SK-N-SH (cell line): Measurements from ENCODE around the gene EHD3. TPM values are rescaled to one million over a fixed set of nuclear protein-coding genes. Genes with fewer than 3 reads are reported as not detected.

ENCODE experiments used
- CTCF ChIA-PET: fragments of 300-600, 350-600 bp; formaldehyde crosslinking; extraction: SDS; loops from one replicate; lab custom pipeline; 2021; lab: Yijun Ruan, JAX
- POLR2A ChIA-PET: fragments of 350-600 bp; sonication (Branson Sonifier 250); formaldehyde crosslinking; extraction: SDS; loops from one replicate; lab custom pipeline; 2020; ENCODE audit warnings: antibody characterized with exemption, inconsistent platforms; lab: Yijun Ruan, JAX
- DNase-seq: peaks from one replicate; pipeline ENCODE4 v3.0.0; 2012
- H2AFZ ChIP-seq: fragments of 200-600 bp; sonication (generic); 2 replicates; pipeline ENCODE4 v1.8.1; 2016; ENCODE audit warnings: antibody characterized with exemption, mild to moderate bottlenecking, low read depth
- H3F3A ChIP-seq: fragments of 200-600 bp; sonication (generic); replicated peaks from 2 replicates; pipeline ENCODE3; 2016; ENCODE audit warnings: antibody characterized with exemption, mild to moderate bottlenecking; ENCODE audit not compliant: insufficient read depth
- H3K27ac ChIP-seq, 2 experiments: fragments of 200-500 bp in 1 of 2; fragments of 200-600 bp in 1 of 2; sonication (Bioruptor generic) in 1 of 2; sonication (generic), shearing (Covaris generic) in 1 of 2; 2 replicates each; pipeline versions ENCODE4 v1.5.1 to v1.6.1; 2014 to 2016; ENCODE audit warnings: low read depth in 2 of 2, inconsistent platforms in 1 of 2, low read length in 1 of 2, mild to moderate bottlenecking in 1 of 2, mixed read lengths in 1 of 2
- H3K27me3 ChIP-seq: fragments of 200-600 bp; sonication (generic), shearing (Covaris generic); 2 replicates; pipeline ENCODE4 v1.6.1; 2016; ENCODE audit warnings: mixed run types; ENCODE audit not compliant: insufficient read depth
- H3K36me3 ChIP-seq, 2 experiments: fragments of 200-500 bp in 1 of 2; fragments of 200-600 bp in 1 of 2; sonication (Bioruptor generic) in 1 of 2; sonication (generic) in 1 of 2; replicated peaks in 1 of 2; 2 replicates each; pipeline versions ENCODE3 to v1.5.1; 2014 to 2016; ENCODE audit warnings: low read length in 1 of 2, mild to moderate bottlenecking in 1 of 2; ENCODE audit not compliant: insufficient read depth in 2 of 2, control insufficient read depth in 1 of 2
- H3K4me1 ChIP-seq, 2 experiments: fragments of 200-500 bp in 1 of 2; fragments of 200-600 bp in 1 of 2; sonication (Bioruptor generic) in 1 of 2; sonication (generic), shearing (Covaris generic) in 1 of 2; 2 replicates each; pipeline versions ENCODE4 v1.5.1 to v1.6.1; 2014 to 2016; ENCODE audit warnings: low read depth in 1 of 2, low read length in 1 of 2, mixed run types in 1 of 2; ENCODE audit not compliant: insufficient read depth in 2 of 2, control insufficient read depth in 1 of 2
- H3K4me2 ChIP-seq: fragments of 200-600 bp; sonication (generic), shearing (Covaris generic); 2 replicates; pipeline ENCODE4 v1.6.1; 2017; ENCODE audit warnings: mixed run types
- H3K4me3 ChIP-seq, 2 experiments: fragments of 200-500 bp in 1 of 2; fragments of 200-600 bp in 1 of 2; sonication (Bioruptor generic) in 1 of 2; sonication (generic), shearing (Covaris generic) in 1 of 2; 2 replicates each; pipeline versions ENCODE4 v1.5.1 to v1.8.1; 2014 to 2016; ENCODE audit warnings: low read depth in 2 of 2, inconsistent platforms in 1 of 2, low read length in 1 of 2, mild to moderate bottlenecking in 1 of 2, mixed read lengths in 1 of 2, moderate library complexity in 1 of 2
- H3K79me2 ChIP-seq: fragments of 200-600 bp; sonication (generic); 2 replicates; pipeline ENCODE4 v1.8.1; 2017; ENCODE audit warnings: mild to moderate bottlenecking; ENCODE audit not compliant: insufficient read depth
- H3K9ac ChIP-seq: fragments of 200-600 bp; sonication (generic); 2 replicates; pipeline ENCODE4 v1.6.1; 2017; ENCODE audit warnings: mixed run types
- H3K9me2 ChIP-seq: fragments of 200-600 bp; sonication (generic); 2 replicates; pipeline ENCODE4 v1.6.1; 2017; ENCODE audit warnings: mixed run types
- H3K9me3 ChIP-seq: fragments of 200-600 bp; sonication (generic); 2 replicates; pipeline ENCODE4 v1.6.1; 2017; ENCODE audit warnings: mixed run types, mild to moderate bottlenecking, moderate library complexity
- H4K20me1 ChIP-seq: fragments of 200-600 bp; sonication (generic); 2 replicates; pipeline ENCODE4 v1.6.1; 2017; ENCODE audit warnings: mild to moderate bottlenecking, mixed run types; ENCODE audit not compliant: insufficient read depth
- ELF1 ChIP-seq: IDR thresholded peaks from 2 replicates; pipeline ENCODE4 v1.4.0; 2012
- EP300 ChIP-seq, 2 experiments: IDR thresholded peaks; 2 replicates each; pipeline versions ENCODE4 v1.4.0 to v1.6.1; 2012; ENCODE audit warnings: borderline replicate concordance in 1 of 2, low read depth in 1 of 2, low read length in 1 of 2
- EZH2phosphoT487 ChIP-seq: fragments of 200-600 bp; sonication (generic); IDR thresholded peaks from 2 replicates; pipeline ENCODE4 v1.6.1; 2017; ENCODE audit warnings: low read depth, mixed run types, mild to moderate bottlenecking, antibody characterized with exemption, moderate library complexity, borderline replicate concordance
- GABPA ChIP-seq: IDR thresholded peaks from 2 replicates; pipeline ENCODE4 v1.4.0; 2012; ENCODE audit warnings: low read depth, mild to moderate bottlenecking
- JUND ChIP-seq: IDR thresholded peaks from 2 replicates; pipeline ENCODE4 v1.4.0; 2012
- MXI1 ChIP-seq: IDR thresholded peaks from 2 replicates; pipeline ENCODE4 v1.6.1; 2012; ENCODE audit warnings: mild to moderate bottlenecking, low read depth, low read length, improper control_type of control experiment
- RFX5 ChIP-seq: IDR thresholded peaks from 2 replicates; pipeline ENCODE4 v1.6.1; 2012; ENCODE audit warnings: mild to moderate bottlenecking, improper control_type of control experiment, low read length
- RXRA ChIP-seq: IDR thresholded peaks from 2 replicates; pipeline ENCODE4 v1.4.0; 2012; ENCODE audit warnings: low read depth, mild to moderate bottlenecking, borderline replicate concordance
- WGBS: methylation state at CpG from one replicate; pipeline ENCODE4 v1.1.6; 2017; ENCODE audit warnings: low lambda C conversion rate; 5-methylcytosine and 5-hydroxymethylcytosine counted together
- polyA plus RNA-seq, 3 experiments: library from polyadenylated mRNA; depleted of rRNA; stranded (reverse); fragments of >200 nt; gene quantifications; 2 replicates each; pipeline ENCODE4 v1.2.3, GENCODE V29; 2012
- TF ChIP-seq, protein P1 (sequence below): IDR thresholded peaks from 2 replicates; pipeline ENCODE4 v1.4.0; 2012; ENCODE audit warnings: low read depth, borderline replicate concordance
- TF ChIP-seq, protein P2 (sequence below): IDR thresholded peaks from 2 replicates; pipeline ENCODE4 v1.6.1; 2012; ENCODE audit warnings: mild to moderate bottlenecking, low read depth, low read length, moderate library complexity
- TF ChIP-seq, protein P3 (sequence below): IDR thresholded peaks from 2 replicates; pipeline ENCODE4; 2012
- TF ChIP-seq, protein P4 (sequence below): fragments of 150-350 bp; IDR thresholded peaks from 2 replicates; pipeline ENCODE4 v1.6.1; 2017; ENCODE audit warnings: antibody characterized with exemption, low read length, low read depth, borderline replicate concordance
- TF ChIP-seq, protein P5 (sequence below): fragments of 150-350 bp; IDR thresholded peaks from 2 replicates; pipeline ENCODE4 v1.6.1; 2016; ENCODE audit warnings: mild to moderate bottlenecking, low read depth, low read length
- TF ChIP-seq, protein P6 (sequence below): IDR thresholded peaks from 2 replicates; pipeline ENCODE4 v1.4.0; 2012; ENCODE audit warnings: low read depth

The EHD3 gene
- polyA plus RNA-seq, 1 of the 3 experiments (the other 2 are of a cell fraction), result 45.4 TPM

DNA sequence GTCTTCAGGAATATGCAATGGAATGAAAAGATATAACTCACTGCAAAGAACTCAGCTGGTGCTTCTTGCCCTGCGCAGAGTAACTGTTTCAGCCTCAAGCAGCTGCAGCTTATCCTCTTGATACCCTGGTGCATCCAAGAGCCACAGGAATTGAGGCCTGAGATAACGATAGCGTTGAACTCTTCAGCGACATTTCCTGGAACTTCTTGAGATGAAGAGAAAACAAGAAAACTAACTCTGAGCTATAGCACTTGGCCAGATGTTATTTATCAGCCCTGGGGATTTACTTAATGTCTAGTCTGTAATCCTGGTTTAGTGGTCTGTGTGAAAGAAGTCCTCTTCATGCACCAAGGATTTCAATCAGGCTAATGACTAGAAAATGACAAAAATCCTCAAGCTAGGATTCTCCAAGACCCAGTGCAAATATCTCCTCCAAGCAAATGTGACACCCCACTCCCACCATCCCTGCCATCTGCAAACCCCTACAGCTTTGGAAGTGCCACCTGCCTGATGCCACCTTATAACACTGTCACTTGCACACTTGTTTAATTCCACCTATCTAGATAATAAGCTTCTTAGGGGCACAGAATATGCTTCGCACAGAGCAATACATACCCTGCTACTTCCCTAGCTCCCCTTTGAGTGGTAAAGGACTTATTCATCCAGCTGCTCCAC, 40.6 kb downstream of the EHD3 start (continued):
- TF ChIP-seq RFX5, result no peak

DNA sequence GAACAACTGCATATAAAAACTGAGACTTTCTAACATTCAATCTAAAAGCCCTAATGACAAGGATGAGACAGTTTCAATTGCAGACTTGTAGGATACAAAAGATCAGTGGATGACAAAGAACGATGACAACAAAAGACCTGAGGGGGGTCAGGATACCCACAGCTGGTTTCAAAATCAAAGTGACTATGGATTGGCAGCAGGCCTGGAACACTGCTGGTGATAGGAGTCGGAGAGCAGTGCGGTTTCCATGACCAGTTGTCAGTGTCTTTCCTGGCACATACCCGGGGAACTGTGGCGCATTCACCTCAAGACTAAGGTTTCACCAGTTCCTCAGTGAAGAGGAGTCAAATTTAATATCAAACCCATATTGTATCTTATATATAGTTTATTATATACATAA, 42.0 kb downstream of the EHD3 start:
- ChIA-PET POLR2A (no interaction called here), CTCF (interaction anchor here (0.9 to 1.8 kb wide), 4 partner anchors 9 to 58 kb away, joined by 3 to 9 read pairs (median 6); partner anchors contain the start of gene EHD3)
- no peak for TF ChIP-seq RXRA
- TF ChIP-seq, protein P1, sequence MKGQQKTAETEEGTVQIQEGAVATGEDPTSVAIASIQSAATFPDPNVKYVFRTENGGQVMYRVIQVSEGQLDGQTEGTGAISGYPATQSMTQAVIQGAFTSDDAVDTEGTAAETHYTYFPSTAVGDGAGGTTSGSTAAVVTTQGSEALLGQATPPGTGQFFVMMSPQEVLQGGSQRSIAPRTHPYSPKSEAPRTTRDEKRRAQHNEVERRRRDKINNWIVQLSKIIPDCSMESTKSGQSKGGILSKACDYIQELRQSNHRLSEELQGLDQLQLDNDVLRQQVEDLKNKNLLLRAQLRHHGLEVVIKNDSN, result no peak
- TF ChIP-seq EZH2phosphoT487, result no peak
- no peak for TF ChIP-seq GABPA
- no peak for TF ChIP-seq JUND
- TF ChIP-seq, protein P2, sequence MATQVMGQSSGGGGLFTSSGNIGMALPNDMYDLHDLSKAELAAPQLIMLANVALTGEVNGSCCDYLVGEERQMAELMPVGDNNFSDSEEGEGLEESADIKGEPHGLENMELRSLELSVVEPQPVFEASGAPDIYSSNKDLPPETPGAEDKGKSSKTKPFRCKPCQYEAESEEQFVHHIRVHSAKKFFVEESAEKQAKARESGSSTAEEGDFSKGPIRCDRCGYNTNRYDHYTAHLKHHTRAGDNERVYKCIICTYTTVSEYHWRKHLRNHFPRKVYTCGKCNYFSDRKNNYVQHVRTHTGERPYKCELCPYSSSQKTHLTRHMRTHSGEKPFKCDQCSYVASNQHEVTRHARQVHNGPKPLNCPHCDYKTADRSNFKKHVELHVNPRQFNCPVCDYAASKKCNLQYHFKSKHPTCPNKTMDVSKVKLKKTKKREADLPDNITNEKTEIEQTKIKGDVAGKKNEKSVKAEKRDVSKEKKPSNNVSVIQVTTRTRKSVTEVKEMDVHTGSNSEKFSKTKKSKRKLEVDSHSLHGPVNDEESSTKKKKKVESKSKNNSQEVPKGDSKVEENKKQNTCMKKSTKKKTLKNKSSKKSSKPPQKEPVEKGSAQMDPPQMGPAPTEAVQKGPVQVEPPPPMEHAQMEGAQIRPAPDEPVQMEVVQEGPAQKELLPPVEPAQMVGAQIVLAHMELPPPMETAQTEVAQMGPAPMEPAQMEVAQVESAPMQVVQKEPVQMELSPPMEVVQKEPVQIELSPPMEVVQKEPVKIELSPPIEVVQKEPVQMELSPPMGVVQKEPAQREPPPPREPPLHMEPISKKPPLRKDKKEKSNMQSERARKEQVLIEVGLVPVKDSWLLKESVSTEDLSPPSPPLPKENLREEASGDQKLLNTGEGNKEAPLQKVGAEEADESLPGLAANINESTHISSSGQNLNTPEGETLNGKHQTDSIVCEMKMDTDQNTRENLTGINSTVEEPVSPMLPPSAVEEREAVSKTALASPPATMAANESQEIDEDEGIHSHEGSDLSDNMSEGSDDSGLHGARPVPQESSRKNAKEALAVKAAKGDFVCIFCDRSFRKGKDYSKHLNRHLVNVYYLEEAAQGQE, result no peak
- TF ChIP-seq ELF1, result no peak
- TF ChIP-seq, protein P3, sequence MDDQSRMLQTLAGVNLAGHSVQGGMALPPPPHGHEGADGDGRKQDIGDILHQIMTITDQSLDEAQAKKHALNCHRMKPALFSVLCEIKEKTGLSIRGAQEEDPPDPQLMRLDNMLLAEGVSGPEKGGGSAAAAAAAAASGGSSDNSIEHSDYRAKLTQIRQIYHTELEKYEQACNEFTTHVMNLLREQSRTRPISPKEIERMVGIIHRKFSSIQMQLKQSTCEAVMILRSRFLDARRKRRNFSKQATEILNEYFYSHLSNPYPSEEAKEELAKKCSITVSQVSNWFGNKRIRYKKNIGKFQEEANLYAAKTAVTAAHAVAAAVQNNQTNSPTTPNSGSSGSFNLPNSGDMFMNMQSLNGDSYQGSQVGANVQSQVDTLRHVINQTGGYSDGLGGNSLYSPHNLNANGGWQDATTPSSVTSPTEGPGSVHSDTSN, result no peak
- TF ChIP-seq, protein P4, sequence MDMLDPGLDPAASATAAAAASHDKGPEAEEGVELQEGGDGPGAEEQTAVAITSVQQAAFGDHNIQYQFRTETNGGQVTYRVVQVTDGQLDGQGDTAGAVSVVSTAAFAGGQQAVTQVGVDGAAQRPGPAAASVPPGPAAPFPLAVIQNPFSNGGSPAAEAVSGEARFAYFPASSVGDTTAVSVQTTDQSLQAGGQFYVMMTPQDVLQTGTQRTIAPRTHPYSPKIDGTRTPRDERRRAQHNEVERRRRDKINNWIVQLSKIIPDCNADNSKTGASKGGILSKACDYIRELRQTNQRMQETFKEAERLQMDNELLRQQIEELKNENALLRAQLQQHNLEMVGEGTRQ, result no peak
- TF ChIP-seq, protein P5, sequence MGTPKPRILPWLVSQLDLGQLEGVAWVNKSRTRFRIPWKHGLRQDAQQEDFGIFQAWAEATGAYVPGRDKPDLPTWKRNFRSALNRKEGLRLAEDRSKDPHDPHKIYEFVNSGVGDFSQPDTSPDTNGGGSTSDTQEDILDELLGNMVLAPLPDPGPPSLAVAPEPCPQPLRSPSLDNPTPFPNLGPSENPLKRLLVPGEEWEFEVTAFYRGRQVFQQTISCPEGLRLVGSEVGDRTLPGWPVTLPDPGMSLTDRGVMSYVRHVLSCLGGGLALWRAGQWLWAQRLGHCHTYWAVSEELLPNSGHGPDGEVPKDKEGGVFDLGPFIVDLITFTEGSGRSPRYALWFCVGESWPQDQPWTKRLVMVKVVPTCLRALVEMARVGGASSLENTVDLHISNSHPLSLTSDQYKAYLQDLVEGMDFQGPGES, result no peak
- TF ChIP-seq, protein P6, sequence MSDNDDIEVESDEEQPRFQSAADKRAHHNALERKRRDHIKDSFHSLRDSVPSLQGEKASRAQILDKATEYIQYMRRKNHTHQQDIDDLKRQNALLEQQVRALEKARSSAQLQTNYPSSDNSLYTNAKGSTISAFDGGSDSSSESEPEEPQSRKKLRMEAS, result no peak
- TF ChIP-seq MXI1, result no peak
- no peak for TF ChIP-seq EP300 (IDR thresholded peaks at IDR 0.05; ENCODE audit: borderline replicate concordance in 1 of 2, low read depth in 1 of 2, low read length in 1 of 2)
- Histone ChIP-seq H4K20me1 (no peaks in the 10 kb centered on the region), H3K27ac (no peak overlapping the region), H3K9ac (no peak overlapping the region), H2AFZ (no peak overlapping the region), H3K27me3 (no peaks in the 10 kb centered on the region), H3K79me2 (no peaks in the 10 kb centered on the region), H3K4me1 (peaks cover 0 to 17% of the 10 kb centered on the region in 2 experiments; a peak in 1 of 4 replicates), H3K9me3 (no peaks in the 10 kb centered on the region), H3K4me3 (no peak overlapping the region), H3K4me2 (no peak overlapping the region), H3K9me2 (no peaks in the 10 kb centered on the region), H3F3A (no peaks in the 10 kb centered on the region), H3K36me3 (no peaks in the 10 kb centered on the region)
- peak; percentile 58 for DNase-seq
- 48% methylated on average over 5 of the region's 5 CpGs for WGBS
